ENCODE data around the gene CELF3. TPM values are rescaled to one million over a fixed set of nuclear protein-coding genes. Genes with fewer than 3 reads are reported as not detected.

The CELF3 gene
- polyA plus RNA-seq, 5 donors, result 0.62 to 1.3 (median 0.83) TPM

GRCh38 chr1:151720974-151721787 is 4.6 kb upstream of the CELF3 start, which contains the start of gene RIIAD1:
Gene RIIAD1 (plus strand): TSS chr1:151721522. CDS start chr1:151721537, 15 bp downstream.
- peak in 1 of 2 donors; percentile 31 for DNase-seq

GRCh38 chr1:151720554-151720953 is 4.0 kb upstream of the CELF3 start:
- DNase-seq, result no peak

- no peak for DNase-seq
These were observed 3.5 kb upstream of the CELF3 start for GRCh38 chr1:151720125-151720524.

GRCh38 chr1:151718666-151719065 is 2.1 kb upstream of the CELF3 start:
- DNase-seq, result no peak

GRCh38 chr1:151718011-151718431 is 1.4 kb upstream of the CELF3 start:
- no peak for DNase-seq

- DNase-seq, result no peak
These were observed 219 bp downstream of the CELF3 start for GRCh38 chr1:151716405-151716762.

- no peak for DNase-seq
These were observed 738 bp downstream of the CELF3 start for GRCh38 chr1:151715726-151716404.

- DNase-seq, result no peak
These were observed 1.5 kb downstream of the CELF3 start for GRCh38 chr1:151714820-151715725.

- DNase-seq, result no peak
These were observed 2.7 kb downstream of the CELF3 start for GRCh38 chr1:151713874-151714273.

- DNase-seq, result no peak
These were observed 3.6 kb downstream of the CELF3 start for GRCh38 chr1:151713044-151713443.

- DNase-seq, result no peak
These were observed 4.7 kb downstream of the CELF3 start for GRCh38 chr1:151711951-151712350.

GRCh38 chr1:151711044-151711800 is 5.4 kb downstream of the CELF3 start:
- DNase-seq, result no peak

GRCh38 chr1:151710187-151710840 is 6.3 kb downstream of the CELF3 start:
- DNase-seq, result no peak

GRCh38 chr1:151708891-151709290 is 7.7 kb downstream of the CELF3 start:
- no peak for DNase-seq

- DNase-seq, result no peak
These were observed 9.0 kb downstream of the CELF3 start for GRCh38 chr1:151707541-151708065.

GRCh38 chr1:151706464-151707415 is 9.9 kb downstream of the CELF3 start:
- no peak for DNase-seq

- DNase-seq, result no peak
These were observed 10.7 kb downstream of the CELF3 start for GRCh38 chr1:151705753-151706463.

- no peak for DNase-seq
These were observed 11.5 kb downstream of the CELF3 start for GRCh38 chr1:151705146-151705545.

- no peak for DNase-seq
These were observed 12.4 kb downstream of the CELF3 start for GRCh38 chr1:151704246-151704645.
